OCI-LY7 (cell line): Measurements from ENCODE around the gene CASK.

Experiments used
- CTCF ChIP-seq: fragments of 200-600 bp; sonication (generic); conservative IDR thresholded peaks from 2 replicates; pipeline ENCODE4 v1.5.1; 2014; ENCODE audit warnings: mild to moderate bottlenecking, antibody characterized with exemption, low read length, moderate library complexity, mixed read lengths
- EZH2phosphoT487 ChIP-seq: fragments of 200-600 bp; sonication (generic); IDR thresholded peaks from 2 replicates; pipeline ENCODE4 v1.6.1; 2018; ENCODE audit warnings: low read depth, borderline replicate concordance, mild to moderate bottlenecking, mixed run types, antibody characterized with exemption, low read length, moderate library complexity, mixed read lengths

GRCh38 chrX:41543668-41544067 lies 379.7 kb downstream of the CASK start:
- TF ChIP-seq CTCF, result no peak
- TF ChIP-seq EZH2phosphoT487, result no peak
